Activated T-cell treated with anti-CD3 and anti-CD28 coated beads, Interleukin-2, amount 50 U/mL, for 72 hours (primary cell): ENCODE data around the gene NYAP1. TPM values are rescaled to one million over a fixed set of nuclear protein-coding genes. Genes with fewer than 3 reads are reported as not detected.

Source experiments
- ATAC-seq, 2 donors: fragments of 150-1000 bp; cut with Tn5 transposase; replicated peaks in 1 of 2; 2 replicates each; pipeline ENCODE4 v1.10.0; 2021; ENCODE audit warnings: moderate library complexity in 2 of 2, mild to moderate bottlenecking in 1 of 2
- DNase-seq, 2 donors: peaks; one replicate each; pipeline ENCODE4 v3.0.0; 2021 to 2022; ENCODE audit warnings: mixed read lengths in 1 of 2
- H3K27ac Mint-ChIP-seq: one replicate; pipeline ENCODE4 v1.8.0; 2022; ENCODE audit warnings: mild to moderate bottlenecking, moderate library complexity, mixed read lengths
- H3K27me3 Mint-ChIP-seq: one replicate; pipeline ENCODE4 v1.8.0; 2022; ENCODE audit warnings: low read depth, mixed read lengths
- H3K36me3 Mint-ChIP-seq, 2 donors: one replicate each; pipeline ENCODE4 v1.8.0; 2022; ENCODE audit warnings: mixed read lengths in 2 of 2, mild to moderate bottlenecking in 1 of 2; ENCODE audit not compliant: insufficient read depth in 2 of 2
- H3K4me1 Mint-ChIP-seq: one replicate; pipeline ENCODE4 v1.8.0; 2022; ENCODE audit warnings: low read depth, mixed read lengths
- H3K4me3 Mint-ChIP-seq, 2 donors: one replicate each; pipeline ENCODE4 v1.8.0; 2022; ENCODE audit warnings: mild to moderate bottlenecking in 2 of 2, mixed read lengths in 2 of 2, moderate library complexity in 2 of 2
- H3K9me3 Mint-ChIP-seq, 2 donors: one replicate each; pipeline ENCODE4 v1.8.0; 2022; ENCODE audit warnings: mixed read lengths in 2 of 2
- total RNA-seq, 2 donors: library from RNA; stranded (reverse); gene quantifications; one replicate each; pipeline ENCODE4 v1.2.3, GENCODE V29; 2022

NYAP1 gene
- total RNA-seq, 2 donors from 2014 or later = 0.67 to 0.72 TPM

- no peak for ATAC-seq
- H3K27me3 Mint-ChIP-seq = no peaks in the 10 kb centered on the region
- peaks cover 8% of the 10 kb centered on the region for H3K4me1 Mint-ChIP-seq
- H3K27ac Mint-ChIP-seq = no peak overlapping the region
- H3K9me3 Mint-ChIP-seq = no peaks in the 10 kb centered on the region
- H3K36me3 Mint-ChIP-seq = peaks cover under 1 to 4% of the 10 kb centered on the region in 2 donors
- DNase-seq = no peak
- H3K4me3 Mint-ChIP-seq = no peak overlapping the region
These were observed 16.8 kb upstream of the NYAP1 start for GRCh38 chr7:100466653-100467605.

DNA sequence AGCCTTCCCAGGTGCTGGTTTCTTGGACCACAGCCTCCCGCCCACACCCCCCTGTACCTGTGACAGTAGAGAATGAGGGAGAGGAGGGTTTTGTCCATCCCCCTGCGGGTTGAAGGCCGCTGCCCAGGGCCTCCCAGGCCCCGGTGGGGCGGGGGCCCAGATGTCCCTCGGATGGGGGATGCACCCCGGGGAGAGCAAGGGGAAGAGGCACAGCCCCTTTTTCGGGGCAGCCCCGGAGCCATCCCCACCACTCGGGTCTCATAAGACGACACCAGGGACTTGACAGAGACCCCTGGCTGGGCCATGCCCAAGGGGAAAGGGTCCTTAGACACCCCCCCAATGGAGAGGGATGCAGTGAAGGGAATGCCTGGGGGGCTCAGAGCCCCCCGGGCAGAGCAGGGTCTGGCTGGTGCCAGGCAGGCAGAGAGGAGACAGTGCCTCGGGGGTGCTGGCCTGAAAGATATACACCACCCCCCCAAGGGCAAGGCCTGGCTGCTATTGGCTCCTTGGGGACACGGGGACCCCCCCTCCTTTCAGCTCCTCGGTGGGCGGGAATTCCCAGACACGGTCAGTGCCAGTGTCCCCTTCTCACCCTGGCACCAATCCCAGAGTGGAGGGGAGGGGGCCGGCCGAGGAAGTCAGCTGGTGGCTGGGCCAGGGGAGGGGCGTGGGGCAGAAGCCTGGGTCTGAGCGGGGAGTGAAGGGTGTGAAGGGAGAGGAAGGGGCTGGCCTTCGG lies 15.9 kb upstream of the NYAP1 start:
- Mint-ChIP-seq H3K27me3 (no peaks in the 10 kb centered on the region), H3K4me3 (no peak overlapping the region), H3K36me3 (peaks cover 0 to 5% of the 10 kb centered on the region in 2 donors), H3K27ac (no peak overlapping the region), H3K9me3 (no peaks in the 10 kb centered on the region), H3K4me1 (peaks cover 8% of the 10 kb centered on the region)
- ATAC-seq = no peak
- DNase-seq = no peak

GRCh38 chr7:100469227-100470044 lies 14.3 kb upstream of the NYAP1 start:
- Mint-ChIP-seq H3K9me3 (no peaks in the 10 kb centered on the region), H3K36me3 (peaks cover 0 to 8% of the 10 kb centered on the region in 2 donors), H3K27ac (no peak overlapping the region), H3K4me3 (no peak overlapping the region), H3K4me1 (peaks cover 25% of the 10 kb centered on the region), H3K27me3 (no peaks in the 10 kb centered on the region)
- DNase-seq (peak; percentile 80 to 86), ATAC-seq (peak; percentile 85 to 86)

DNA sequence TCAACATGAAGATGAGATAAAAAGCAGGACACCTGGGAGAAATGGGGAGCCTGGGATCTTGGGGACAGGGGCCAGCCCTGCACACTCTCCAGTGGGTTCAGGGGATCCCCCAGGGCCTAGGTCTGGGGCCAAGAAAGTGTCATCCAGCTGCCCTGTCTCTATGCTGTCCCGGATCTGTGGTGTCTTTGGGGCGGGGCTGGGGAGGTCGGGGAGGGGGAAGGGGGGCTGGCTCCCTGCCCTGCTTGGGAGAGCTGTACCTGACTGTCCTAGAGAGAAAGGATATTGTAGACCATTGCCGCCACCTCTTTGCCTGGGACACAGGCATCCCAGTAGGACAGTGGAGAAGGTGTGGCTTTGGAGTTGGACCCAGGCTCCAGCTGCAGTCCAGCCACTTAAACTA lies 12.7 kb upstream of the NYAP1 start:
- no peak for ATAC-seq
- Mint-ChIP-seq H3K27ac (no peak overlapping the region), H3K4me3 (no peak overlapping the region), H3K9me3 (no peaks in the 10 kb centered on the region), H3K27me3 (no peaks in the 10 kb centered on the region), H3K36me3 (peaks cover 2 to 12% of the 10 kb centered on the region in 2 donors), H3K4me1 (peaks cover 39% of the 10 kb centered on the region)
- no peak for DNase-seq

DNA sequence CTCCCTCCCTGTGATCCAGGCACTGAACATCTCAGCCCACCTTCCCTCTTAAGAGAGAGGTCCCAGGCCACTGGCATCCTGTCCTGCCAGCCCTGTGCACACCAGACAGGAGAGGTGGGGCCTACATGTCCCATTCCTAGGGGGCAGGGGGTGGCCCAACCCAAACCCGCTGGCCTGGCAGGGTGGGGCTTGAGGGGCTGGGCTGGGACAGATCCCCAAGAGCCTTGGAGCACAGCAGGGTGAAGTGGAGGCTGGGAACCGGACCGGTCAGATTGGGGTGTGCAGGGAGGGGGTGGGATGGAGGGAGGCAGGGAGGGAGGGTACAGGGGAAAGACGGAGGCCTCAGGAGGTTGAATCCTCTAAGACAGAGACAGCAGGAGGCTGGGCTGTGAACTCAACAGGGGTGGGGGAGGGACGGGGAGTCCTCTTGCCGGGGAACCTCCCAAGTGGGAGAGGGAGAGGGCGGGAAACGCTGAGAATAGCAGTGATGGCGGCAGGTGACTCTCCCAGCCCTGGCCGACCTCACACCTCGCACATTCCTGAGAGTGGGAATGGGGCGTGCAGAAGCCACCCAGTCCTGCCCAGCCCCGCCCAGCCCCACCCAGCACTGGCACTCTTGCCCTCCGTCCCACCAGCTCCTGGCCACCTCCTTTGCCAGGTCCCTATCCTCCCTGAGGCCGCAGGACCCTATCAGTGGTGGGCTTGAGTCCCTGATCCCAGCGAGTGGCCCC lies 11.4 kb upstream of the NYAP1 start:
- Mint-ChIP-seq H3K36me3 (peaks cover 5 to 12% of the 10 kb centered on the region in 2 donors), H3K27me3 (no peaks in the 10 kb centered on the region), H3K4me3 (no peak overlapping the region), H3K27ac (peak overlapping the region; percentile 89), H3K4me1 (peaks cover 51% of the 10 kb centered on the region), H3K9me3 (no peaks in the 10 kb centered on the region)
- no peak for DNase-seq
- no peak for ATAC-seq

GRCh38 chr7:100472854-100473499 lies 10.8 kb upstream of the NYAP1 start:
- Mint-ChIP-seq H3K4me1 (peaks cover 51% of the 10 kb centered on the region), H3K27me3 (no peaks in the 10 kb centered on the region), H3K27ac (peak overlapping the region; percentile 89), H3K4me3 (peak overlapping the region in 1 of 2 donors; percentile 1), H3K9me3 (no peaks in the 10 kb centered on the region), H3K36me3 (peaks cover 5 to 12% of the 10 kb centered on the region in 2 donors)
- no peak for ATAC-seq
- no peak for DNase-seq

DNA sequence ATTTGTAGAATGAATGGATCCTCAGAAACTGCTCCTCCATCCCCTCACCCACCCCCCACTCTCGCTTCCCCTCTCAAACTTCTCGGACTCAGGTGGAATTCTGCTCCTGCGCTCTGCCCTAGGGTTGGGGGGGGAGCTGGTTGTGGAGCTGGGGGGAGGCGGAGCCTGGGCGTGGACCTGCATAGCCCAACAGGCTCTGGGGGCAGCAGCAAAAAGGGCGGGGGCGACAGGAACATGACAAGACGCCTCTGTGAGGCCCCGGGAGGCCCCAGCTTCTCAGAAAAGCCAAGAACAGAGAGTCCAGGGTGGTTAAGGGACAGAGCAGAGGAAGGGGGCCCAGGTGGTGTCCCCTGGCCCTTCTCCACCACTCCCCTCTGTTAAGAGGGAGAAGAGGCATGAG lies 8.2 kb upstream of the NYAP1 start:
- Mint-ChIP-seq H3K36me3 (peaks cover 11% of the 10 kb centered on the region in 2 donors), H3K4me3 (peak overlapping the region; percentile 86), H3K27me3 (no peaks in the 10 kb centered on the region), H3K27ac (peak overlapping the region; percentile 91), H3K4me1 (peaks cover 49% of the 10 kb centered on the region), H3K9me3 (no peaks in the 10 kb centered on the region)
- peak; percentile 26 to 35 for DNase-seq
- no peak for ATAC-seq

GRCh38 chr7:100476101-100476780 lies 7.5 kb upstream of the NYAP1 start:
- Mint-ChIP-seq H3K9me3 (no peaks in the 10 kb centered on the region), H3K4me1 (peaks cover 49% of the 10 kb centered on the region), H3K27ac (peak overlapping the region; percentile 91), H3K27me3 (no peaks in the 10 kb centered on the region), H3K4me3 (peak overlapping the region; percentile 86), H3K36me3 (peaks cover 11% of the 10 kb centered on the region in 2 donors)
- no peak for ATAC-seq
- DNase-seq = no peak

- no peaks in the 10 kb centered on the region for H3K9me3 Mint-ChIP-seq
- H3K4me1 Mint-ChIP-seq = peaks cover 49% of the 10 kb centered on the region
- no peaks in the 10 kb centered on the region for H3K27me3 Mint-ChIP-seq
- peak; percentile 71 to 73 for DNase-seq
- peak in 1 of 2 donors; percentile 24 for ATAC-seq
- H3K36me3 Mint-ChIP-seq = peaks cover 9 to 11% of the 10 kb centered on the region in 2 donors
- peak overlapping the region; percentile 83 for H3K27ac Mint-ChIP-seq
- H3K4me3 Mint-ChIP-seq = peak overlapping the region; percentile 86
These were observed 6.5 kb upstream of the NYAP1 start for GRCh38 chr7:100476903-100477870.

GRCh38 chr7:100477871-100478267 lies 5.9 kb upstream of the NYAP1 start:
- no peak for ATAC-seq
- H3K27ac Mint-ChIP-seq = peak overlapping the region; percentile 54
- no peaks in the 10 kb centered on the region for H3K27me3 Mint-ChIP-seq
- H3K9me3 Mint-ChIP-seq = no peaks in the 10 kb centered on the region
- H3K4me1 Mint-ChIP-seq = peaks cover 54% of the 10 kb centered on the region
- H3K4me3 Mint-ChIP-seq = peak overlapping the region; percentile 86
- DNase-seq = peak in 1 of 2 donors; percentile 28
- peaks cover 9 to 11% of the 10 kb centered on the region in 2 donors for H3K36me3 Mint-ChIP-seq
